Glomerular endothelial cell (primary cell): ENCODE results near the gene IQSEC3. TPM values are rescaled to one million over a fixed set of nuclear protein-coding genes. Genes with fewer than 3 reads are reported as not detected.

Source experiments
- DNase-seq: peaks from one replicate; pipeline ENCODE4 v3.0.0-alpha.2; 2011; ENCODE audit warnings: low read depth, low spot score; ENCODE audit errors: extremely low read depth
- total RNA-seq: library from RNA; depleted of rRNA; stranded (reverse); fragments of >200 nt; gene quantifications from 2 replicates; pipeline ENCODE4 v1.2.3, GENCODE V29; 2015

IQSEC3 gene
- total RNA-seq, 1 donor from 2014 or later: 0.18 TPM

DNA sequence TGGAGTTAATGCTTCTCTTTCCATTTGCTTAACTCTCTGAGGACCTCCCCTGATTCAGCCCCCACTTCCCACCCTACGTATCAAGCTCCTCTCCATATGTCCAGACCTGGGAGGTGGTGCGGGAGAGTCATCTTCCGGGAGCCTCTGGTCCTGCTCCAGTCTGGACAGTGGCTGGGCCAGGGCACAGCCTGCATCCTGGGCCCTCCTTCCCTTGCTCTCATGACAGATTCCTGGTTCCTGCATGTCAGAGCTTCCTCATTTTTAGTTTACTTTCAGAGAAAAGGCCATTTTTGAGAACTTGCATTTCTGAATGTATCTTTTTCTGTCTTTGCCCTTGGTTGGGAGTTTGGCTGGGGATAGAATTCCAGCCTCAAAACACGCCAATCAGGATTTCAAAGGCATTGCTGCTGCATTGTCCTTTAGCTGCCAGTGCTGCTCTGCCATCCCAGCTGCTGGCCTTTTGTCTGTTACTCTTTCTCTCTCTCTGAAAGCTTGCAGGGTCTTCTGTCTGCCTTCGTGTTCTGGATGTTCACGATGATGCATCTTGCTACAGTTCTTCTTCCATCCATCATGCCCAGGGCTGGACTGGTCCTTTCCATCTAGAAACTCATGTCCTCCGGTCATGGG, 92.7 kb downstream of the IQSEC3 start:
- no peak for DNase-seq

DNA sequence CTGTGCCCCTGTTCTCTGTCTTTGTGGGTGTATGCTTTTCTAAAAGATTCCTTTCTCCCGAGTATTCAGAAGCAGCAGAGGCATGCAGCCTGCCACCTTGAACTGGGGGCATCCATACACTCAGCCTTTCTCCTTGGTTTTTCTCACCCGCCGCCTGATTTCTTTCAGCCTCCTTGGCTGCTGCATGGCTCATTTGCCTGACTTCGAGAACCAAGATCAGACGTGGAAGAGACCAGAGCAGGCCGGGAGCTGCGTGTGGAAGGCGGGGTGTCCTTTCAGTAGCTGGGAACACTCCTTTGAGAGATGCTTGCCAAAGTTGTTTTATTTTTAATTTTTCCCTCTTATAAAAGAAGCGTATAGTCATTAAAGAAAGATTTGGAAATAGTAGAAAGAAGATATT, 94.3 kb downstream of the IQSEC3 start:
- DNase-seq: no peak

DNA sequence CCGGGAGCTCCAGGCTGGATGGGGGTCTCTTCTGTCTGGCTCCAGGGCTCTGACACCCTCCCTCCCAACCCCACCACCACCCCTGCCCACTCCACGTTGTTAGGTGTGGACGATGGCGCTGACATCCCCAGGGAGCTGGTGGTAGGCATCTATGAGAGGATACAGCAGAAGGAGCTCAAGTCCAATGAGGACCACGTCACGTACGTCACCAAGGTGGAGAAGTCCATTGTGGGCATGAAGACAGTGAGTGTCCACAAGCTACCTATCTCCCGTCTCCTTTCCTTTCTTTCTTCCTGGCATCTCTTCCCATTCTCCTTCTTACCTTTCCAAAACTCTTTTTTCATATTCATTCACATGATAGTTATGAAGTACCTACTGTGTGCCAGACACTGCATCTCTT, 95.3 kb downstream of the IQSEC3 start:
- DNase-seq: no peak

DNA sequence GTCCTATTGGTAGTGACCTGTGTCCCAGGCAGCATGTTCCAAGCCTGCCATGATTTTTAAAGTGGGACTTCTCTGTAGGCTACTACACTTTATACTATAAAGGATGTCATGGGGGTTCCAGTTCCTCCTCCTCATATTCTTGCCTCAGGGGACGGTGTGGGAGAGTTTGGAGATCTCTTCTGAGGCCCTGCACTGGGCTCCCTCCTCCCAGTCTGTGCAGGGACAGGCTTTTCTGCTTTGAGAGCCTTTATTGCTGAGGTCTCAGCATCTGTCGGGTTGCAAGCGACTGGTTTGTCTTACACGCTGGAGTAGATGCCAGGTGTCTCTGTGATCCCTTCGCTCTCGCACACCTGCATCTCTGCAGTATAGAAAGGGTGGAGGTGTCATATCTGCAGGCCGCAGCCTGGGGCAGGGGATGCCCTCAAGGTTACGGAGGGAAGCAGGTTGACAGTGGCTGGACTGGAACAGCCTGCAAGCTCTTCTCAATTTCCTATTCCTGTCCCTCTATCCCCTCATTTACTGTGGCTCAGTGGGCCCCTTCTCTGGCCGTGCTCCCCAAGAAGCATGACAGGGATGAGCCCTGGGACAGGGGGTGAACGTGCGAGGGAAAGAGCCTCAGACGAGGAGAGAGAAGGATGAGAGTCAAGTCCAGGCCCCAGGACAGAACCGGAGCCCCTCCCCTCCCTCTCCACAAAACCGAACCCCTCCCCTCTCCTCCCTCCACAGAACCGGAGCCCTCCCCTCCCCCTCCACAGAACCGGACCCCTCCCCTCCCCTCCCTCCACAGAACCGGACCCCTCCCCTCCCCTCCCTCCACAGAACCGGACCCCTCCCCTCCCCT, 96.1 kb downstream of the IQSEC3 start:
- no peak for DNase-seq

DNA sequence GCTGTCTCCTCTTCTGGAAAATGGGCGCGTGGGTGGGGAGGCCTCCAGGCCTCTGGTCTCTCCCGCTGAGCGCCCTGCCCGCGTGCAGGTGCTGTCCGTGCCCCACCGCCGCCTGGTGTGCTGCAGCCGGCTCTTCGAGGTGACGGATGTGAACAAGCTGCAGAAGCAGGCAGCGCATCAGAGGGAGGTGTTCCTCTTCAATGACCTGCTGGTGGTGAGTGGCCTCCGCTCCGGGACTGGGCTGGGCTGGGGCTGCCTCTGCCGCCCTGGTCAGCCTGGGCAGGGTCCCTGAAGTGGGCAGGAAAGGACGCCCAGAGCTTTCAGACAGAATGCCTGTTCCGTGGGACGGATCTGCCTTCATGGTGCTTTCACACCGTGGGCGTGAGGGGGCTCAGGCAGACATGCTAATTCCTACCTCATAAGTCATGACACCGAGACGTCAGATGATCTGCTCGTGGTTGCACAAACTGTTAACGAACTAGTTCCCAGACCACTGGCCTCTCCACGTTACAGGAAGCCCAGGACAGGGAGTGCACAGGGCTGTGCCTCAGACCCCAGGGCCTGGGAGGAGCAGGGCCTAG, 96.9 kb downstream of the IQSEC3 start:
- no peak for DNase-seq

DNA sequence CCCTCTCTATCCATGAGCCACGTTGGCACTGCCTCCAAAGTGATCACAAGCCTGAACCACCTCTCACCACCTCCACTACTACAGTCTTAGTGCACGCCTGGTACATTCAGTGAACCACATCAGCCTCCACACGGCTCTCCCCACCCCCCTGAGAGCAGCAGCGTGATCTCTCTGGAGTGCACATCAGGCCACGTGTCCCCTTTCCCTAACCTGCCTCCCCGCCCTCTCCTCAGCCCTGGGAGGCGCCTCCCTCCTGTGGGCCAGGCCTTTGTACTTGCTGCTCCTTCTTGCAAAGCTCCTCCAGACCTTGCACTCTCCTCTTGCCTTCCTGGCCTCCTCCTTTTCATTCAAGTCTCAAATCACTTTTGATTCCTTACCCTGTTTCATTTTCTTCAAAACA, 97.6 kb downstream of the IQSEC3 start:
- DNase-seq: no peak

DNA sequence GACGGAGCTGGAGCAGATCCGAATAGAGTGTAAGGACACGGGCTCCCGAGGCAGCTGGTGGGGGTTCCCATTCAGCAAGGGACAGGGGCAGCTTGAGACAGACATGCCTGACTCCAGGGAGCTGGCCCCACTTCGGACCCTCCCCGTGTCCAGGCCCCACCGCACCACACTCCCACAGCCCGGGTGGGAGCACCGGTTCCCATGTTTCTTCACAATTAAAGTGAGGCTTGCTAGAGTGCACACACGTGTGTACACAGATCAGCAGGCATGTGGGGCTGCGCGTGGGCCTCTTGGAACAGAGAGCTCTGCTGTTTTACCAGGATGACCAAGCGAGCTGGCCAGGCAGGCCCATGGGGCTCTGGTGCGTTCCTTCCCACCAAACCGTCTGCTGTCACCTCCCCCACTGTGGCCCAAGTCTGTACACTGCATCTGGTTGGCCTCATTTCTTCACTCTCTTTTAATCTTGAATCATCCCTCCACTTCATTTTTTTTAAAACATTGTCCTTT, 99.3 kb downstream of the IQSEC3 start:
- DNase-seq: no peak

DNA sequence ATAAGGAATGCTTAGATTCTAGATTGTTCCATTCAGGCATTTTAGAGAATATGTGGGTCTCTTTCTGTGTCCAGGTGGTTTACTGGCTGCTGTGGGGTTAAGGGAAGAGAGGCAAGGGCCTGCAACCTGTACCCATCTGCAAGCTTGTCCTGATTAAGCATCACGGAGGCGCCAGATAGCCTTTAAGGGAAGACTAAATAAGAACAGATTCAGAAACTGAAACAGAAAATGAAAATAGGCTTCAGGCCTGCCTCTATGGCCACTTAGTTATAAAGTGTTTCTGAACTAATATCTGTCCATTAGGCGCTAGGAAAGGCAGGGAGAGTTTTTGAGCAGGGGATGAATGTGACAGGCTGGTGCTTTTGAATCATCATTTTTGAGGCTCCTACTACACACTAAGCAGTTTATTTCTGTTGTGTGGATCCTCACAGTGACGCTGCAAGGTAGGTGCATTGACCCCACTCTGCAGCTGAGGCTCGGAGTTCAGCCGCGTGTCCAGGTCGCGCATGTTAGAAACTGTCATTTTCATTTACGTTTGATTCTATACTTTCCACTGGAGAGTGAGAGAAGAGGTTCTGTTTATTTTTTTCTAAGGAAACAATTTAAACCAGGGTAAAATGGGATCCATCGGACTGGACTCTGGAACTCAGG, 100.0 kb downstream of the IQSEC3 start:
- no peak for DNase-seq

DNA sequence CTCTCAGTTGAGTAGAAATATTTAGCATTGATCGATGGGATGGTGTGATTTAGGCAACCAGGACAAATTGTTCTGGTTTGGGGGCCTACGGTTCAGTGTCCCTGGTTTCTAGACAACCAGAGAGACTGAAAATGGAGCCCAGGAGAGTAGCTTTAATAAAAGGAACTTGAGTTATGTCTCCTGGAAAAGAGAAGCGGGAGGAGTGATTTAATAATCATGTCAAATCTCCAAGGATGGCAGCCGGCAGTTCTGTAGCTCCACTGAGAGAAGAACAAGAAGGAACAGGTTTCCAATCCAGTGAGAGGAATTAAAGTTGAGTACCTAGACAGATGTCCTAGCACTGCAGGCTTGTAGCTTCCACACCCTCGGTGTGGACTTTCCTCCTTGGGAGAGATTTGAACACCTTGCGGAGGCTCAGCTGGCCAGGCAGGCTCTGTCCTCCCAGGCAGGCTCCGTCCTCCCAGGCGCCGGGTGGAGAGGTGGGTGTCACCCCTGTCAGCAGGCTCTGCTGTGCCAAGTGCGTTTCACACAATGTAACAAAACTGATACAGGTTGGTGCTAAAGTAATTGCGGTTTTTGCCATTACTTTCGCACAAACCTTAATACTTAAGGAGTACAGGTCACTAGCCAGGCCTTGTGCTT, 101.5 kb downstream of the IQSEC3 start:
- DNase-seq: no peak

DNA sequence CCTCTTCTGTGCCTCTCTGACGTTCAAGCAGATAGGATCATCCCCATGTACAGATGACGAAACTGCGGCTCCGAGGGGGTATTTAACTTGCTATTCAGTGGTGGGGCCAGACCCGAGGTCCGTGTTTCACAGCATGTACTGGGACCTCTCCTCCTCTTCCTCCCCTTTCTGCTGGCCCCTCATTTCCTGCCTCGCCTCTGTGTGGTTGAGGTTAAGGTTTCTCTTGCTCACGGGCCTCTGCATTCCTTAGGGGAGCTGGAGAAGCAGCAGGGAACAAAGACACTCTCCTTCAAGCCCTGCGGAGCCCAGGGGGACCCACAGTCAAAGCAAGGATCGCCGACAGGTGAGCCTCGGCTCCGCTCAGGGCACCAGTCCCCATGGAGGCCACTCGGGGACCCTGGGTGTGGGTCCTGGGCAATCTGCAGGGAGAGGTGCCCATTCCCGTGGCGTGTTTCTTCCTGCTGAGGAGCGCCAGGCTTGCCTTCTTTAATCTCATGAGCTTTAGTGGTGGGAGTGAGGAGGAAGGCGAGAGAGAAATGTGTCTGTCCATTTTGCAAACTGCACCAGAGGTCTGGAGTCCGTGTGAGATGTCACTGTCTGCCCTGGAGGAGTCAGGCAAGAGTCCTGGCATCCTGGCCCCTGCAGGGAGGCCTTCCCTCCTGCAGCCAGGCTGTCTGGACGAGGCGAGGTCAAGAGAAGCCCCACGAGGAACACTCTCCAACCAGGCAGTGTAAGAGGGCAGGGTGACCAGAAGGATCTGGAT, 102.4 kb downstream of the IQSEC3 start:
- no peak for DNase-seq

DNA sequence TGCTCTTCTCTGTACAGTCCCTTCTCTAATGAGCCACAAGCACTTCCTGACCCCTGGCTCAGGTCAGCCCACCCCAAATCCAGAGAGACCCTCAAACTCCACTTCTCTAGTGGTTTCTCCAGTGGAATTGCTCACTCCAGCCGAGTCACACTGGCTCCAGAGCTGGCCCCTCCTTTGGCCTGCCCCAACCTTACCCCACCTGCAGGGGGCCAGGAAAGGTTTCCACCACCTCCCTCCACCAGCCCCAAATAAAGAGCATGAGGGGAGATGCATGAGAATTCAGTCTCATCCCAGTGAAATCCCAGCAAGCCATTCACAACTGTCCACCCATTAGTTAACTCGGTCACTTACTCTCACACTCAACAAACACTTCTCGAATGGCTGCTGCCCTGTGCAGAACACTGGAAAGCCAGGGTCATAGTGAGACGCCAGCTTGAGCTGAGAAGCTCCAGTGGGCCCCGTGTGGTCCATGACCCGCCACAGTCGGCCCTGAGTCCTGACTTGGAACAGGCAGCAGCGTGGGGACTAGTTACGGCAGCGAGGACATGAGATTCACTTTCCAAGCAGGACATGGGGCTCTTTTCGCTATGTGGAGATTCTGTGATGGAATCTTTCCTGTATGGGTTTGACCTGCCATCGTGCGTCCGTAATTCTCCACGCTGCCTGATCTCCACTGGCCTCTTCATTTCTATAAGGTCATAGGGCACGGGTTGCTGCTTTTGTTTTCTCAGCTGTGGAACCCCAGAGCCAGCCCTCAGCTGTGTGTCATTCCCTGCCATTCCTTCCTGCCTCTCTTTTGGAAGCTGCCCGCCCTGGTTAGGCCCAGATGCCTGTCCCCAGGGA, 103.2 kb downstream of the IQSEC3 start:
- no peak for DNase-seq

DNA sequence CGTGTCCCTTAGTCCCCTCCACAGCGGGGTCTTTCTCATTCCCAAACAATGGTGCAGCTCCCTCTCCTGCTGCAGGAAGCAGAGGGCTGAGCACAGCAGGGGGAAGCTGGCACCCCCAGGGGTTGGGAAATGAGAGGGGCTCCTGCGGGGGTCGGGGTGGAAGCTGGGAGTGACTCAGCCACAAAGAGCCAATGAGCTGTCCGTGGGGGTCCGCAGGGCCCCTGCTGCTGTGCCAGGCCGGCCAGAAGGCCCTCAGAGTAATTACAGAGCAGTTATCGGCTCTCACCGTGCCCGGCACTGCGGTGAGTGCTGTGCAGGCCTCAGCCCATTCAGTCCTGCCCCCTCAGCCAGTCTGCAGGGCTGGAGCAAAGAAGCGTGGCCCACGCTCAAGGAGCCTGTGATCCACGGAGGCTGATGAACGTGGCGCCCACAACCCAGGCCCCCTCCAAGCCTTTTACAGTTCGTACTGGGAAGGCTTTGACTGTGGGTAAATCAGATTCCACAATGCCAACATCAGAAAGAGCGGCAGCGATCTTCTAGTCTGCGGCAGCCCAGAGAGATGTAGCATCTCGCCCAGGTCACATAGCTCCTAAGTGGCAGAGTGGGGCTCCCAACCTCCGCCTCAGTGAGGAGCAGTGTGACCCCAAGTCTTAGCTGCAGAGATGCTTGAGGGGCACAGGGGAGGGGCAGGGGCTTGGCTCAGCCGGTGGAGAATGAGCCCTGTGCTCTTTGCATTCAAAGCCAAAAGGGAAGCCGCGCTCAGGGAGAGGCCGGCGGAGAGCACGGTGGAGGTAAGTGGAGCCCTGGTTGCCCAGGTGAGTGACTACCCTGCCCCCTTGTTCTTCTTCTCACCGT, 104.0 kb downstream of the IQSEC3 start:
- no peak for DNase-seq

DNA sequence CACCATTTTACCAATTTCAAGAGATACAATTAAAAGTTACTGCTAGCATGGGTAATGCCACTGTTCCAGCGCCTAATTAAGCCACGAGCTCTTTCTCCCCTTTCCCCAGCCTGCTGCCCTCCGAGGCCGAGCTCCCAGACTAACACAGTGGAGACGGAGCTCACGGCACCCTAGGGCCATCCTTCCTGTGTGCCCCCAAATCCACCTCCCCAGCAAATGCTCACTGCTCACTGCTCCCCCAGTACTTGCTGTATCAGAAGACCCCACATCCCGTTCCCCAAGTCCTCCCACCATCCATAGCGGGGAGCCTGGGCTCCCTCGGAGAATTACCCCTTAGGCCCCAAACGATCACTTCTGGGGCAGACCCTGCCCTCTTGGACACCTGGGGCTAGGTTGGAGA, 104.7 kb downstream of the IQSEC3 start:
- no peak for DNase-seq

DNA sequence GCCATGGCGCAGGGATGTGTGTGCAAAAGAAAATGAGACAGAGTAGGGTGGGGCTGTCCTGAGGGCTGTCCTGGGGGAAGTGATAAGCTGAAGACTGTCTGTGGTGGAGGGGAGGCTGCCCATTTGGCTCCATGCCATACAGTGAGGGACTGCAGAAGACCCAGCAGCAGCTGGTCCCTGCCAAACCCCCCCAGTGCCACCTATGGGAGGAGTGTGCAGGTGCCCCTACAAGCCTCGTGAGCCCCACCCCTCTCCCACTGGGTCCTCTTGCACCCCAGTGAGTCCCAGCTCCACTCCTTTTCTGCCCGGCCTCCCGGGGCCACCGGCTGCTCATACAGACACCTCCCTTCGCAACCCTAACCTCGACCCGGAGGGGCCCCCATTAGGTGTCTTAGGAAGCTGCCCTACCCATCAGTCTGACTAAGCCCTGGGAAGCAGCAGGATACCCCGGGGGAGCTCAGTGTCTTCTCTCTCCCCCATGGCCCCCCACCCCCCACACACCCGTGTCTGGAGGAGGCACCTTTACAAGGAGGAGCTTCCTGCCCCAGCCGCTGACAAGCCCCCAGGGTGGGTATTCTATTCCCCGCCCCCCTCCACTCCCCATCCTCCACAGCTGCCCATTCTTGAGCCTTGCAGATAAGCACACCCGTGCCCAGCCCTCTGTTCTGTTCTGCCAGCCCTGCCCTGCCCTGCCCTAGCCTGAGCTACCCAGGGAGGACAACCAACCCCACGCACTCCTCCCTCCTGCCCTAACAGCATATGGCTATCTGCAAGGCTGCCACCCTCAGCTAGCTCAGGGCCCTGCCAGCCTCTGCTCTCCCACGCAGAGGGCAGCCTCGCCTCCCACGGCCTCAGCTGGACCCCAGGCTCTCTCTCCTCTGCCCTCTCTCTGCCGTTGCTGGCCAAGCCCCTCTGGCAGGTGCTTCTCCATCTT, 105.4 kb downstream of the IQSEC3 start:
- no peak for DNase-seq

DNA sequence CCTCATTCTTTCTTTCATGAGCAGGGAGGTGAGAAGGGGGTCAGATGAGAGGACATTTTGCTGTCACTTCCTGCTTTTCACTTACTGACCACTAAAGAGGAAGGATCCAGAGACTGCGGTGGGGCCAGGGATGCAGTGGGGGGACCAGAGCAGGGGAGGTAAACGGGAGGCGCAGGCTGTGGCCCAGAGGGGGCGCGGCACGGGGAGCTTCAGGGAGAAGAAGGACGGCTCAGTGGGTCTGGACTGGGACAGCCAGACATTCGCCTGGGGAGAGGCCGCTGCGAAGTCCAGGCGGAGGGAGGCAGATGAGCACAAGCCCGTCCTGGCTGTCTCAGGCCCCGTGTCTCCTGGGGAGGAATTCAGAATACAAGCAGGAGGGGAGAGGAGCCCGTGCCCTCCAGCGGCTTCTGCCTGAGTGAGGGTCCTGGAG, 106.2 kb downstream of the IQSEC3 start:
- DNase-seq: no peak

DNA sequence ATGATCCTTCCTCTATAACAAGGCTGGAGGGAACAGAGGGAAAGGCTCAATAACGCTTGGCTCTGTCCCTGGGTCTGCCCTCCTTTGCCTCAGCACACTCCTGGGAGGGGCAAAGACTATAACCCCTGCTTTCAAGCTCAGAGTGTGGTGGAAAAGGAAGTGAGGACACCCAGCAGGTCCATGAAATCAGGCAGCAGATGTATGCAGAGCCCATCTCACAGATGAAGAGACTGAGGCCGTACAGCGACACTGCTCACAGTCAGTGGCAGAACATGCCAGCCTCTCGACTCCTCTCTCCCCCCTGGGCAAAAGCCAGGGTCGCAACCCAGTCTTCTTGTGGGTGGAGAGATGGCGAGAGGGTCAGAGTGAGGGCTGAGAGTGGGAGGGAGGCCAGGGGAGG, 107.6 kb downstream of the IQSEC3 start:
- no peak for DNase-seq

DNA sequence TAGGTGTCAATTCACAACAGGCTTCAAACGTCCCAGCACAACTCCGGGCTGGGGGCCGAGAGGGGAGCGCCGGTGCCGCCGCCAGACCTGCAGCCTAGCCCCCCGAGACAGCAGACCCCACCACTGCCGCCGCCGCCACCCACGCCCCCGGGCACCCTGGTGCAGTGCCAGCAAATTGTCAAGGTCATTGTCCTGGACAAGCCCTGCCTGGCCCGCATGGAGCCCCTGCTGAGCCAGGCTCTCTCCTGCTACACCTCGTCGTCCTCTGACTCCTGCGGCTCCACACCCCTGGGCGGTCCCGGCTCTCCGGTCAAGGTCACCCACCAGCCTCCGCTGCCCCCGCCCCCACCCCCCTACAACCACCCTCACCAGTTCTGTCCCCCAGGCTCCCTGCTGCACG, 108.0 kb downstream of the IQSEC3 start:
- DNase-seq: no peak
